Adrenal gland (tissue), 12 donors: ENCODE measurements around the gene CD1C. TPM values are rescaled to one million over a fixed set of nuclear protein-coding genes. Genes with fewer than 3 reads are reported as not detected.
"Not testable (repeated sequence)": the region's sequence is repeated elsewhere in the genome, so short reads cannot be mapped to it uniquely, and the experiment has no call there.

Experiments
- DNase-seq, 7 donors: peaks; one replicate each; pipeline ENCODE4 v3.0.0-alpha.2; 2019 to 2020
- H3K27ac ChIP-seq, 5 donors: fragments of 200-600 bp; sonication (generic) in 4 of 5; 1 replicate in 3 of 5; 2 replicates in 2 of 5; pipeline versions ENCODE4 v1.5.1 to v1.8.0; 2016 to 2020; ENCODE audit warnings: mild to moderate bottlenecking in 1 of 5
- H3K27me3 ChIP-seq: fragments of 200-600 bp; 2 replicates; pipeline ENCODE4 v1.8.0; 2021
- H3K36me3 ChIP-seq, 2 donors: fragments of 200-600 bp; replicated peaks in 1 of 2; 1 replicate in 1 of 2; 2 replicates in 1 of 2; pipeline versions ENCODE4 v1.5.1 to v1.8.0; 2018 to 2022
- H3K4me1 ChIP-seq, 2 donors: fragments of 200-600 bp; replicated peaks in 1 of 2; 1 replicate in 1 of 2; 2 replicates in 1 of 2; pipeline versions ENCODE4 v1.5.1 to v1.8.0; 2018 to 2021
- H3K4me3 ChIP-seq, 4 donors: fragments of 200-600 bp; sonication (generic) in 3 of 4; one replicate each; pipeline ENCODE4 v1.5.1; 2016 to 2018
- H3K9me3 ChIP-seq, 3 donors: fragments of 200-600 bp; sonication (generic) in 1 of 3; replicated peaks in 1 of 3; 1 replicate in 2 of 3; 2 replicates in 1 of 3; pipeline versions ENCODE4 v1.5.1 to v1.8.0; 2016 to 2021
- POLR2A ChIP-seq, 2 donors: fragments of 450-650 bp; IDR thresholded peaks; one replicate each; pipeline ENCODE4 v1.6.1; 2017; ENCODE audit warnings: antibody characterized with exemption in 2 of 2, mild to moderate bottlenecking in 2 of 2, moderate library complexity in 1 of 2
- WGBS, 4 donors: extraction: QIAGEN DNeasy Blood & Tissue Kit in 2 of 4; methylation state at CpG; one replicate each; pipeline versions ENCODE4 v1.1.5 to v1.1.7; 2013 to 2017; 5-methylcytosine and 5-hydroxymethylcytosine counted together
- intact Hi-C, 2 donors: fragments of 100-400 bp; cut with DNase I; formaldehyde crosslinking; loops; one replicate each; pipeline versions ENCODE4 v1.14.1 to v1.15.0; 2022 to 2023
- polyA plus RNA-seq, 3 donors: library from polyadenylated mRNA; stranded (reverse); fragments of 200-250 nt in 2 of 3; fragments of 350-450 nt in 1 of 3; fragmentation: Illumina TruSeq in 1 of 3; extraction: RNeasy Lipid Tissue Mini Kit (QIAGEN cat#74804) in 1 of 3; gene quantifications; one replicate each; pipeline ENCODE4 v1.2.3, GENCODE V29; 2013 to 2014
- total RNA-seq, 9 donors: library from RNA; depleted of rRNA in 4 of 9; stranded (reverse); fragments of >200 nt in 4 of 9; fragments of 120-200 nt in 1 of 9; fragmentation: NEBNext Ultra II Directional in 1 of 9; extraction: Animal tissue kit (Norgen Biotek cat#: 25700) in 1 of 9; gene quantifications; one replicate each; pipeline versions ENCODE4 v1.1.0 to v1.2.4, GENCODE V29; 2013 to 2023
- TF ChIP-seq, protein P1 (sequence below), 6 experiments: fragments of 450-650 bp in 4 of 6; fragments of 200-600 bp in 2 of 6; sonication (generic) in 1 of 6; IDR thresholded peaks; 1 replicate in 5 of 6; 2 replicates in 1 of 6; pipeline versions ENCODE4 v1.5.1 to v1.8.0; 2016 to 2021; ENCODE audit warnings: antibody characterized with exemption in 6 of 6, mild to moderate bottlenecking in 2 of 6, moderate library complexity in 1 of 6
- donor health status: healthy with polysubstance abuse.
- donor health status: Bipolar disorder and iron deficiency.
- donor health status: DM: yes; HTN: yes; CAD: no.
- donor health status: DM: no; HTN: no; CAD: no.
- donor health status: DM: no; HTN: no; CAD: no.
- donor health status: DM: yes; HTN: yes; CAD: no.

Gene CD1C
- total and polyA plus RNA-seq, 12 donors = 0.11 to 0.94 (median 0.27) TPM; not detected in 9

DNA sequence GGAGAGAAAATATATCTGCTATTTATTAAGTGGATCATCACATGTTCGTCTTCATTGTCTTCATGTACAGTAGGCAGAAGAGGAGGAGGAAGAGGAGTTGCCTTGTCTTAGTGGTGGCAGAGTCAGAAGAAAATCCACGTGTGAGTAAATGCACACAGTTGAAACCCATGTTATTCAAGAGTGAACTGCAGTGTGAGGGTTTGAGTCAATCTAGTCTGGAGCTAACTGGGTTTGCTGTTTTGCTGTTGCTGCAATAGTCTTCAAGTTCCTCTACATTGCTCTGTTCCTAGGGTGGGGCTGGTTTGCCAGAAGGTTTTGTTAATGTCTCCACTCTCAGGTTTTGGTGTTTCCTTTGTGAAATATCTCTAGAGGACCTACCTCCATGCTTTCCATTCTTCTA, 38.6 kb upstream of the CD1C start:
- no peak for DNase-seq
- no peaks in the 10 kb centered on the region for H3K36me3 ChIP-seq
- H3K4me3 ChIP-seq = no peak overlapping the region
- no peaks in the 10 kb centered on the region for H3K4me1 ChIP-seq
- TF ChIP-seq, protein P1, sequence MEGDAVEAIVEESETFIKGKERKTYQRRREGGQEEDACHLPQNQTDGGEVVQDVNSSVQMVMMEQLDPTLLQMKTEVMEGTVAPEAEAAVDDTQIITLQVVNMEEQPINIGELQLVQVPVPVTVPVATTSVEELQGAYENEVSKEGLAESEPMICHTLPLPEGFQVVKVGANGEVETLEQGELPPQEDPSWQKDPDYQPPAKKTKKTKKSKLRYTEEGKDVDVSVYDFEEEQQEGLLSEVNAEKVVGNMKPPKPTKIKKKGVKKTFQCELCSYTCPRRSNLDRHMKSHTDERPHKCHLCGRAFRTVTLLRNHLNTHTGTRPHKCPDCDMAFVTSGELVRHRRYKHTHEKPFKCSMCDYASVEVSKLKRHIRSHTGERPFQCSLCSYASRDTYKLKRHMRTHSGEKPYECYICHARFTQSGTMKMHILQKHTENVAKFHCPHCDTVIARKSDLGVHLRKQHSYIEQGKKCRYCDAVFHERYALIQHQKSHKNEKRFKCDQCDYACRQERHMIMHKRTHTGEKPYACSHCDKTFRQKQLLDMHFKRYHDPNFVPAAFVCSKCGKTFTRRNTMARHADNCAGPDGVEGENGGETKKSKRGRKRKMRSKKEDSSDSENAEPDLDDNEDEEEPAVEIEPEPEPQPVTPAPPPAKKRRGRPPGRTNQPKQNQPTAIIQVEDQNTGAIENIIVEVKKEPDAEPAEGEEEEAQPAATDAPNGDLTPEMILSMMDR (IDR thresholded peaks at IDR 0.05) = no peak
- no peak for TF ChIP-seq POLR2A (IDR thresholded peaks at IDR 0.05)
- intact Hi-C loops = no loop called here
- no peak overlapping the region for H3K27ac ChIP-seq
- H3K27me3 ChIP-seq = no peaks in the 10 kb centered on the region
- H3K9me3 ChIP-seq = no peaks in the 10 kb centered on the region
- 42 to 63% (median 51%) methylated on average over 2 of the region's 2 CpGs for WGBS, 4 donors

DNA sequence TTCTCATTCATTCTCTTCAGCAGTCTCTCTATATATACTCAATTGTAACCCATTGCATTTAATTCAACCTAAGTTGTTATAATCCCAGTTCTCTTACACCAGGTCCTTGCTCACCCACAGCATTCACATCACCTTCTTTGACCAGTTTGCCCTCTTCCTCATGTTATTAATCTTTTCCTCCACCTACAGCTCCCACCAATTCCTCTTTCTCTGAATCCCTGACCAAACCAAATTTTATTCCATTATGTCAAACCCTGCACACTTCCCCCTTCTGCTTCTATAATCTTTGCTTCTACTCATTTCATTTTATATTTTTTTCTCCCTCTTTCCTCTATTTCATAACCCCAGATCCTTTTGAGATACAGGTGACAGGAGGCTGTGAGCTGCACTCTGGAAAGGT, 34.1 kb upstream of the CD1C start:
- DNase-seq = no peak
- no peaks in the 10 kb centered on the region for H3K36me3 ChIP-seq
- TF ChIP-seq POLR2A (IDR thresholded peaks at IDR 0.05) = no peak
- TF ChIP-seq, protein P1 (IDR thresholded peaks at IDR 0.05) = no peak
- H3K4me1 ChIP-seq = no peaks in the 10 kb centered on the region
- no peak overlapping the region for H3K27ac ChIP-seq
- H3K4me3 ChIP-seq = no peak overlapping the region
- intact Hi-C loops = no loop called here
- H3K27me3 ChIP-seq = no peaks in the 10 kb centered on the region
- H3K9me3 ChIP-seq = no peaks in the 10 kb centered on the region

GRCh38 chr1:158256747-158257146, 33.0 kb upstream of the CD1C start:
- H3K27me3 ChIP-seq, H3K4me1 ChIP-seq, H3K27ac ChIP-seq, H3K9me3 ChIP-seq, H3K4me3 ChIP-seq, H3K36me3 ChIP-seq, intact Hi-C loops, DNase-seq: not testable (repeated sequence)
- WGBS, 4 donors = 75 to 91% (median 84%) methylated on average over 8 to 9 of the region's 9 CpGs

- no peaks in the 10 kb centered on the region for H3K4me1 ChIP-seq
- WGBS, 4 donors = 45 to 59% (median 54%) methylated on average over 2 of the region's 2 CpGs
- intact Hi-C loops = no loop called here
- H3K36me3 ChIP-seq = no peaks in the 10 kb centered on the region
- no peaks in the 10 kb centered on the region for H3K27me3 ChIP-seq
- DNase-seq = no peak
- H3K9me3 ChIP-seq = no peaks in the 10 kb centered on the region
- no peak overlapping the region for H3K27ac ChIP-seq
- H3K4me3 ChIP-seq = no peak overlapping the region
- no peak for TF ChIP-seq POLR2A (IDR thresholded peaks at IDR 0.05)
- TF ChIP-seq, protein P1 (IDR thresholded peaks at IDR 0.05) = no peak
Measured at GRCh38 chr1:158257888-158258287, 31.8 kb upstream of the CD1C start.

DNA sequence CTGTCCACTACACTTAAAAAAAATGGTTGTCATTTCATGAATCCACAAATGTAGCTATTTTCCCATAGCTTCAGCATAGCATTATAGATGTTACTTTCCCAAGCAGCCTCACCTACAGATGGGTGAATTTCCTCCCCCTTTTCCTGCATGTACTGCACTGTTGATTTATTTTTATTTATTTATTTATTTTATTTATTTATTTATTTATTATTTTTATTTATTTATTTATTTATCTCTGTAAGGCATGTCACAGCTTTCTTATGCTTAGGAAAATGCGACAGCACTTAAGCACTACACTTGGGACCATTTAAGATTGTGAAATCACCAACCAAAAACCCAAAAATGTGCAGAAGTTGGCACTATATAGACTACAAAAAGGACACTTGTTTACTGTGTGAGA, 30.6 kb upstream of the CD1C start:
- no peak overlapping the region for H3K4me3 ChIP-seq
- no peaks in the 10 kb centered on the region for H3K4me1 ChIP-seq
- H3K36me3 ChIP-seq = no peaks in the 10 kb centered on the region
- TF ChIP-seq, protein P1 (IDR thresholded peaks at IDR 0.05) = no peak
- TF ChIP-seq POLR2A (IDR thresholded peaks at IDR 0.05) = no peak
- H3K9me3 ChIP-seq = no peaks in the 10 kb centered on the region
- H3K27me3 ChIP-seq = no peaks in the 10 kb centered on the region
- no peak overlapping the region for H3K27ac ChIP-seq
- 81 to 86% (median 83%) methylated on average over 1 of the region's 1 CpG for WGBS, 4 donors
- DNase-seq = no peak
- intact Hi-C loops = no loop called here
